GM18517 (cell line): ENCODE results near the gene ATXN2.
"Not testable (repeated sequence)": the region's sequence is repeated elsewhere in the genome, so short reads cannot be mapped to it uniquely, and the experiment has no call there.

Experiments used
- ATAC-seq: cut with Tn5 transposase; IDR thresholded peaks from one replicate; pipeline ENCODE4 v1.9.1; 2021; ENCODE audit warnings: mild to moderate bottlenecking, moderate library complexity; ENCODE audit not compliant: unreplicated experiment

ATXN2 gene

DNA sequence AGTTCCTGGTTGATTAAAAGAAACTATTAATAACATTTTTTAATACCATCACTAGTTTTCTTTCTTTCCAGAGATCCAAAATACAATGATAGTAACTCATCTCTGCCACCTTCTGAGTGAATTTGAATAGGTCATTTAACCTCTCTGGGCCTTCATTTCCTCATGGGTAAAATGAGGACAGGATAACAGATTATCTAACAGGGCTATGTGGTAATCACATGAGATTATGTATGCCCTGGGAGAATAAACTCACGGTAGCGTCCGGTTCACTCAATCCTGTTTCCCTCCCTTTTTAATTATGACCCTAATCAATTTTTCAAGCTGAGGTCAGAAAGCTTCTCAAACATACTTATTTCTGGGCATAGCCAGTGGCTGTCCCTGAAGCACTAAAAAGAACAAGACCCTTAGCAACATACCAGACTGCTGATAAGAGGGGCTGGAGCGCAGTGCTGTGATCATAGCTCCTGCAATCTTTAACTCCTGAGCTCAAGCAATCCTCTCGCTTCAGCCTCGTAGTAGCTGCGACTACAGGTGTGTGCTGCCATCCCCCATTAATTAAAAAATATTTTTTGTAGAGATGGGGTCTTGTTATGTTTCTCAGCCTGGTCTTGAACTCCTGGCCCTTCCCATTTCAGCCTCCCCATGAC is 24.2 kb downstream of the ATXN2 start:
- no peak for ATAC-seq

DNA sequence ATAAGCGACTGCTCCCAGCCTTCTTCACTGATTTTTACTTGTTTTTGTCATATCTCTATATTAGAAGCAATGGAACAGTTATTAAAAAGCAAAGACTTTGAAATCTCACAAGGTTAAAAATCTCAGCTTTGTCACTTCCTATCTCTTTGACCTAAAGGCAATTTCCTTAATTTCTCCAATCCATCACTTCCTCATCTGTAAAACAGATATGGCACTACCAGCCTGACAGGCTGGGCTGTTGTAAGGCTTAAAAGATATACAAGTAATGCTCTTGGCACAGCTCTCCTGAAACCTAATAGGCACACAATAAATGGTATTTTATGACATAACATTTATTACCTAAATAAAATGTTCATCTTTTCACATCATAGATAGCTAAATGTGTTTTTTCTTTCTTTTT is 25.6 kb downstream of the ATXN2 start:
- ATAC-seq: no peak

DNA sequence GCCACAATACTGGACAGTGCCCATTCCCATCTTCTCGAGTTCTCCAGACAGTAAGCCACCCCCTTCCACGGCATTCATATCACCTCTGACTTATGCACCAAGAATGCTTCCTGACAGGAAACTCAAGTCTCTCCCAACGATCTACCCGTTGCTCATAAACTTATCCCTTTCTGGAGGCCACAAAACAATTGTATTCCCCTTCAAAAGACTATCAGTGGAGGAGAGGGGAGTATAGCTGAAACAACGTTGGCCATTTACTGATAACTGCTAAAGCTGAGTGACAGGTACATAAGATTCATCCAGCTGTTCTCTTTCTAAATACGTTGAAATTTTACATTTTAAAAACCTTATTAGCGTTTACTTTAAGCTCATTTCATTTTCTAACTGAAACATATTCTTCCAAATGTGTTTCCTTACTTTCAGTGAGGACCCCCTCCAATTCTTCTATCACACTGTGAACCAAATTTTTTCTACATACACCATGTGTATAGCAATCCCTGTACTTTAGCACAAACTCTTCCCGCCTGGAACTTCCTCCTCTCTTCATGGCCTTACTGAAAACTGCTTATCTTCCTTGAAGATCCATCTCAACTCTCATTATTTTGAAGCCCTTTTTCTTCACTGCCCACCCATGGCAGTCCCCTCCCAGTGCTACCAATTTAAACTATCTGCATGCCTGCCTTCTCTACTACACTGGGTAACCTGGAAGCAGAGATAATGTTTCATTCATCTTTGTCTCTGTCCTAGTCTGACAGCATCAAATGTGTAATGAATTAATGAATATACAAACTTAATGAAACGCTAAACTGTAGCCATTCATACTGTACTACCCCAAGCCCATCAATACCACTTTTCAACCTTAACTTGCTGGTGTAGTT is 28.8 kb downstream of the ATXN2 start:
- no peak for ATAC-seq

DNA sequence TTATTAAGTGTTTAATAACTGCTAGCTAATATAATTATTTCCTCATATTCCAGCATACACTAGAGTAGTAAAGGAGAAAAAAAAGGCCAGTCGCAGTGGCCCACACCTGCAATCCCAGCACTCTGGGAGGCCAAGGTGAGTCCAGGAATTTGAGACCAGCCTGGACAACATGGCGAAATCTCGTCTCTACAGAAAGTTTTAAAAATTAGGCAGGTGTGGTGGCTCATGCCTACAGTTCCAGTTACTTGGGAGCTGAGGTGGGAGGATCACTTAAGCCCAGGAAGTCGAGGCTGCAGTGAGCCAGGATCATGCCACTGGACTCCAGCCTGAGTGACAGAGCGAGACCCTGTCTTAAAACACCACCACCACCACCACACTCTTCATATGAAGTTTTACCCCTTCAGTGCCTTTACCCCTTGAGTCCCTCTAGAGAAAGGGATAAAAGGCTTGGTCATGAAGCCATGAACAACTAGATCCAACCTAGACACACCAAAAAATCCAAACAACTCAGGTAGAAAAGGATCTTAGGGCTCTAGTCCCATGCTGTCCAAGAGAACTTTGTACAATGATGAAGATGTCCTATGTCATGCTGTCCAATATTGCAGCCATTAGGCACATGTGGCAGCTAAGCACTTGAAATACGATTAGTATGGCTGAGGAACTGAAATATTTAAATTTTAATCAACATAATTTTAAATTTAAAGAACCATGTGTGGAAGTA is 29.6 kb downstream of the ATXN2 start:
- ATAC-seq: no peak

DNA sequence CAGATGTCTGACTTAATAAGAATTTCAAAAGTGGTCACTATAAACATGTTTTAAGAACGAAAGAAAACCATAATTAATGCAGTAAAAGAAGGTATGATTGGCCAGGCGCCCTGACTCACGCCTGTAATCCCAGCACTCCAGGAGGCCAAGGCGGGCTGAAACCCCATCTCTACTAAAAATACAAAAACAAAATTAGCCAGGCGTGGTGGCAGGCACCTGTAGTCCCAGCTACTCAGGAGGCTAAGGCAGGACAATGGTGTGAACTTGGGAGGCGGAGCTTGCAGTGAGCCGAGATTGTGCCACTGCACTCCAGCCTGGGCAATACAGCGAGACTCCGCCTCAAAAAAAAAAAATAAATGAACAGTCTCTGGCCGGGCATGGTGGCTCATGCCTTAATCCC is 38.3 kb downstream of the ATXN2 start:
- ATAC-seq: not testable (repeated sequence)

DNA sequence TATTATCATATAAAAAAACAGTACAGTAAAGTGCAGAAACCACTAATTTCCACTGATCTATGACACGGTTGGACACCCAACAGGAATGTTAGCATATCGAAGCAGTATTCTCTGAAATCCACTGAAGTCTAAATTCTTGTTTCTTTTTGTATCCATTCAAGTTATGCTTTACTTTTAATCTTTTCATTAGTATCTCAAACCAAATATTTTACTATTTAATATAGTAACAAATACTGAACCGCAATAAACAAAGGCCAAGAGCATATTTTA is 41.1 kb downstream of the ATXN2 start:
- no peak for ATAC-seq

DNA sequence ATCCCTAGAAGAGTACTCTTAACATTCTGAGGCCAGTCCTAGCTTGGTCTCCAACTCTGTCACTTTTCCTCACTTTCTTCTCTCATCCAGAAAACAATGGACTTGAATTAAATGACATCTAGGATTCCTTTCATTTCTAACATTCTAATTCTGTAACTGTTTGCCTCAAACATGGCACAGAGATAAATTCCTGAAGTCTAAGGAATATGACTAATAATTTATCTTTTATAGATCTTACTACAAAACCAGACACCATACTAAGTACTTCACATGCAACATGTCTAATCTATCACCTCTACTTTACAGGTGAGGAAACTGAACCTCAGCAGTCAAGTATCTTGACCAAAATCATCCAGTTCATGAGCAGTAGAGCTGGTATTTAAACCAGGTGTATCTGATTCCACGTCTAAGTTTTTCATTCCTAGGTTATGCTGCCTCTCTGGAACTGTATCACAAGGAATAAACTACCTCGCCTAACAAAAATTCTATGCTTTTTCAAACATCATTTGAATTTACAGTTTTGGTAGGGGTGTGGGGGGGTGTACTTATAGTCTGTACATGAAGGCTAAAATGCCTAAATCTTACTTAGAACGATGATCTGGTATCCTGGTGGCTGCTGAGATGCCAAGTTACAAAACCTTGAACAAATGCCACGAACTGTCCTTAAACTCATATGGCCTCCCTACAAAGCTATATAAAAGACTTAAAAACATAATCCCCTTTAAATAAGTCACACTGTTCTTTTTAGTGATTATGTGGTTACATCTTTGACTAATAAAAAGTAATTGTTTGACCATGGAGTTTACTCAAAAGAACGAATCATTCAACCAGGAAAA is 41.6 kb downstream of the ATXN2 start:
- no peak for ATAC-seq

DNA sequence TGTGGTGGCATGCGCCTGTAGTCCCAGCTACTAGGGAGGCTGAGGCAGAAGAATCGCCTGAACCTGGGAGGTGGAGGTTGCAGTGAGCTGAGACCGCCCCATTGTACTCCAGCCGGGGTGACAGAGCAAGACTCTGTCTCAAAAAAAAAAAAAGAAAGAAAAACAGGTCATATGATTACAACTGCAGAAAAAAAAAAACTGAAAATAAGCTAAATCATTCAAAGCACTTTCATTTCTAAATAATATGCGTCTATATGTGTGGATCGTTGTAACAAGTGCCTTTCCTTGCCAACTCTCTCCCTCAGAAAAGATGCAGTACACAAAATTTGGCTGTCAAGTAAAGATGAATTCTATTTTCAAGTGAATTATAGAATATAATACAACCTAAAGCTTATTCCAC is 42.4 kb downstream of the ATXN2 start:
- no peak for ATAC-seq

DNA sequence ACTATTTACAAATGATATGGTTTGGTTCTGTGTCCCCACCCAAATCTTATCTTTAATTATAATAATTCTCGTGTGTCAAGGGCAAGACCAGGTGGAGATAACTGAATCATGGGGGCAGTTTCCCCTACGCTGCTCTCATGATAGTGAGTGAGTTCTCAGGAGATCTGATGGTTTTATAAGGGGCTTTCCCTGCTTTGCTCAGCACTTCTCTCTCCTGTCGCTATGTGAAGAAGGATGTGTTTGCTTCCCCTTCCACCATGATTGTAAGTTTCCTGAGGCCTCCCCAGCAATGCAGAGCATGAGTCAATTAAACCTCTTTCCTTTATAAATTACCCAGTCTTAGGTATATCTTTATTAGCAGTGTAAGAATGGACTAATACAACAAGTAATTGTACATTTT is 43.8 kb downstream of the ATXN2 start:
- ATAC-seq: not testable (repeated sequence)

DNA sequence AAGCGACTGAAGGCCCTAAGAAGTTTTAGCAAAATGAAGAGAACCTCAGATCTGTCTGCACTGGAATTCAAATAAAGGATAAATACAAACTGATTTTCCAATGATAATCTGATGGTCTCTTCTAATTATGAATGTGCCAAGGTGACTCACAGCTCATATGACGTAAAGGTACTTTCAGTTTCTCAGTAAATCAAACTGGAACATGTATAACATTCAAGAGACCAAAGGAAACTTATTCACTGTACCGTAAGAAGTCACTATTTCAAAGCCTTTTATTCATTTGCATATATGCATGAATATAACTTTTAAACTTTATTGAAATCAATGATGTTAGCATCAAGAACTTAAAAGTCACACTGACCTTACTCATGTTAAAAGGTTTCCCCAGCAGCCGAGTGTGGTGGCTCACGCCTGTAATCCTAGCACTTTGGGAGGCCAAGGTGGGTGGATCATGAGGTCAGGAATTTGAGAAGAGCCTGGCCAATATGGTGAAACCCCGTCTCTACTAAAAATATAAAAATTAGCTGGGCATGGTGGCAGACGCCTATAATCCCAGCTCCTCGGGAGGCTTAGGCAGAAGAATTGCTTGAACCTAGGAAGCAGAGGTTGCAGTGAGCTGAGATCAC is 52.2 kb downstream of the ATXN2 start:
- no peak for ATAC-seq

DNA sequence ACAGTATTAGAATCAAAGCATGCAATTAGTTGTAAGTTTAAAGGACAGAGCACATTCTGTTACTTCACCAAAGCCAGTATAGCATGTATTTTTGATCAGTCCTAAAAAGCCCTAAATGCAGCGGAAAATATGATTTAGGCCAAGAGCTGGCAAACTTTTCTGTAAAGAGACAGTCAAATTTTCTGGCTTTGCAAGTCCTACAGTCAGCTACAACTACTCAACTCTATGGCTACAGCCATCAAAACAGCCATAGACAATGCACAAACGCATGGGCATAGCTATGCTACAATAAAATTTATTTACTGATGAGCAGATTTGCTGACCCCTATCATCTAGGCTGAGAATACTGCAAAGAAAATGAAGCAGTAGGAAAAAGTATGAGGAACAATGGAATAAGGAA is 52.9 kb downstream of the ATXN2 start:
- no peak for ATAC-seq

DNA sequence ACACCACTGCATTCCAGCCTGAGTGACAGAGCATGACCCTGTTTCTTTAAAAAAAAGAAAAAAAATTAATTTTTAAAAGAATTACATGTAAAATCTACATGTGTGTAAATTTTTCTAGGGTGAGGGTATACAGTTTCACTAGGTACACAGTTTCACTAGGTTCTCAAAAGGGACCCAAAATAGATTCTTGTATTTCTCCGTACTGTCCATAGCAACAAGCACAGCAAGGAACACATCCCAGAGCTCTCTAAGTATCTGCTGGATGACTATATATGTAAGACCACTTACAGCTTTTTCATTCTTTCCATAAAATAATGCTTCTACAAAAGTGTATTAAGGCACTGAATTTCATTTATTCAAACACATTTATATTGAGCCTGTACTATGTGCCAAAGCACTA is 55.1 kb downstream of the ATXN2 start:
- ATAC-seq: no peak

DNA sequence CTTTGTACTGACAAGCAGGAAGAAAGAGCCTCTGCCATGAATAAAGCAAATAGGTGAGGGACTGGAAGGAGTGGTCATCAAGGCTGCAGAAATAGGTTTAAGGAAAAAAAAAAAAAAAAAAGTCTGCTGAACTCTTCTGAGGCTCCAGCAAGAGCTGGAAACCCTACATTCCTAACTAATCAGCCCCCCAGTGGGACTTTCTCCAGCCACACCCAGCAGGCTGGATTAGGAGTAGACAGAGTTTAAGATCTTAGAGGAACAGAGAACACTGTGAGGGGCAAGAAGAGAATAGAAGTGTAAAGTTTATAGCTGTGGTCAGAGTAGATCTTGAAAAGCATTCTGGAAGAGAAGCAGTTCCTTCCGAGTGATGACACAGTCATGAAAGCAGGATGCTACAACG is 66.4 kb downstream of the ATXN2 start:
- ATAC-seq: no peak

DNA sequence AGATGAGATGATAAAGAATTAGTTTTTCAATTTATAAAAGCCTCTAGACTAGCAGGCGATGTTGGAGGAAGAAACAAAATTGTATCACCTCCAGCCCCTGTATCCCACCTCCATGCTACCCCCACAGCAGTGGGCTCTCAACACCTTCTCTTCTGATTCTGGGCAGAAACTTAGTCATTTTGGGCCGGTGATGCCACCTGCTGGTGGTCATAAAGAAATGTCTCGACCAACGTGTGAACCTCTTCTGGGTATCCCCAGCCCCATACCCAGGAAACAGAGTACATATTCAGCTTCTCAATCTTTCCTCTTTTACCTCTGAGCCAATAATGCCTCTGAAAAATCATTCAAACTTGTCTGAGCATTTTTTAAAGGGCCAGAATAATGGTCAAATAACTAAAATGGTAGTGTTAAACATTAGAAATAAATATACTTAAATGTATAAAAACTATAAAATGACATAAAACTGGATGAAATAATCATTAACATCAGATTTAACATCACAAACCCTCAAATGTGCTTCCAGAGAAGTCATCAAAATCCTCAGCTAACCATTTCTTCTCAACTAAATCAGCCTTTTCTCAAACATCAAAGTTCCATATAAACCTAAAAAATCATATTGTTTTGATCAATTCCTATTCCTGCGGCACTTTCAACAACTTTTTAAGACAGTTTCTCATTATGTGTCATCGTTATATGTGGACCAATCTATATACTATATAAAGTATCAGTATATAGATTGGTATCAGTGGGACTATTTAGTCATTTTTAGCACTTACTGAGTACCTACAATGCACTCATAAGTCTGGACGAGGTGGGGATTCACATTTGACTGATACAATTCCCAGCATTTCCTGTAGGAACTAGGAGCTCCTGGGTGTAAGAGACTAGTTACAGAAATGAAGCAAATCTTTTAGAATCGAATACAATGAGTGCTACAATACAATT is 69.4 kb downstream of the ATXN2 start:
- no peak for ATAC-seq

DNA sequence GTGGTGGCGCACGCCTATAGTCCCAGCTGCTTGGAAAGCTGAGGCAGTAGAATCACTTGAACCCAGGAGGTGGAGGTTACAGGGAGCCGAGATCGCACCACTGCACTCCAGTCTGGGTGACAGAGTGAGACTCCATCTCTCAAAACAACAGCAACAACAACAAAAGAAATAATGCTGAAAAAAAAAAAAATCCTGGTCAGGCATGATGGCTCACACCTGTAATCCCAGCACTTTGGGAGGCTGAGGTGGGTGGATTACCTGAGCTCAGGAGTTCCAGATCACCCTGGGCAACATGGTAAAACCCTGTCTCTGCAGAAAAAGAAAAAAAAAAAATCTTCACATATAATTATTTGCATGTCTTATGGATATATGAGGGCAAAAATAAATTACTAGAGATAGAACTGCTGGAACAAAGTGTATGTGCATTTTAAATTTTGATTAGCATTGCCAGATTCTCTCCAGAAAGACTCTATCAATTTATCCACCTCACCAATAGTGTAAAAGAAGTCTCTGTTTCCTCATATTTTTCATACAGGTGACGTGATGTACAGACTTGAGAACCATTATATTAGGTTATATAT is 75.4 kb downstream of the ATXN2 start:
- ATAC-seq: no peak

DNA sequence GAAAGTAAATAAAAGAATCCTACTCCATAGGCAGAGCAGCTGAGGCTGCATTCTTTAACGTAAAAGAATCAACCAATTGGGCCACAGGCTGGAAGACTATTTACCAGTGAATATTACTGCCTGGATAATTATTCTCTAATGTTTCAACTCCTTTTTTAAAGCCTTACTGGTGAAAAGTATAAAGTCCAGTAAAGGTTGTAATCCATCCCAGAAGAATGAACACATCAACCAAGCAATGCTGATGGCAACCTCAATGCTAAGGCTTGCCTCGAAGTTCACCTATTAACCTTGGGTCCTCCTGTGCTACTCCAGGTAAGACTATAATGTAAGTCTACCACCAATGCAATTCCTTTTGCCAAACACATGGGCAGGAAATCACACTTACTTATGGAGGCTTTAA is 77.3 kb downstream of the ATXN2 start:
- no peak for ATAC-seq

DNA sequence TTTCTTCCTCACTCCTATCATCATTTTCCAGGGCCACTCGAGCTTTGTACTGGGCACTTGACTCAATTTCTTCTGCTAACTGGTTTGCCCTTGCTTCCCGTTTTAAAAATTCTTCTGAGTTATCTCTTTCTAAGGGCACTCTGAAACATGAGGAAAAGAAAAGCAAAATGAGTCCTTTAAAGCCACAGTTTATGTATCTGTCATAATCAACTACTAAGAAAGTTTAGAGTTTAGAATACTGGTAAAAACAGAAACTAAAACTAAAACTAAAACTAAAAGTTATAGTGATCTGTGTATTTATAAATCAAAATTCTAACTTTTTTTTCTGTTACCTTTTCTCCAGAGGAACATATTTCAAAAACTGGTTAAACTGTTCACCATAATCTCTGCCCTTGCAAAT is 79.2 kb downstream of the ATXN2 start:
- no peak for ATAC-seq

DNA sequence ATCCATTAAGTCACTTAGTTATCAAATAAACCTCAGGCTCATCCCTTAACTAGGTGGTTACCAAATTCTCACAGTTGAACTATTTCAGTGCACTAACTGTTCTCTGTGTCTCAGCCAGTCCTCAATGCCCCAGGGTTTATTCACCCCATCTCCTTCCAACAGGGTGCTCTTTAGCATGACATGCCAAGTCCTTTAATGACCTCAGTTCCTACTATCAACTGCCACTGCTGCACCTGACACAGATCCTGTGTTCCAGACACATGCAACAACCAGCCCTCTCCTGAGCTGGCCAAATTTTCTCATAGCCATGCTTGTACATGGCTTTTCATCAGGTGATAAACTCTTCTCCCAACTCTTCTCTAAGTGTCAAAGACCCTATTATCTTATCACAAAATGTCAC is 80.0 kb downstream of the ATXN2 start:
- no peak for ATAC-seq

DNA sequence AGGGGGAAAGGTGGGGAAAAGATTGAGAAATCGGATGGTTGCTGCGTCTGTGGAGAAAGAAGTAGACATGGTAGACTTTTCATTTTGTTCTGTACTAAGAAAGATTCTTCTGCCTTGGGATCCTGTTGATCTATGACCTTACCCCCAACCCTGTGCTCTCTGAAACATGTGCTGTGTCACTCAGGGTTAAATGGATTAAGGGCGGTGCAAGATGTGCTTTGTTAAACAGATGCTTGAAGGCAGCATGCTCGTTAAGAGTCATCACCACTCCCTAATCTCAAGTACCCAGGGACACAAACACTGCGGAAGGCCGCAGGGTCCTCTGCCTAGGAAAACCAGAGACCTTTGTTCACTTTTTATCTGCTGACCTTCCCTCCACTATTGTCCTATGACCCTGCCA is 91.4 kb downstream of the ATXN2 start:
- ATAC-seq: not testable (repeated sequence)
